ENCODE results near the gene TBR1. TPM values are rescaled to one million over a fixed set of nuclear protein-coding genes. Genes with fewer than 3 reads are reported as not detected.

Gene TBR1
- total and polyA plus RNA-seq, 2 donors (not counting 3 experiments of a cell fraction or from before 2014, with no cell fraction given), result 0.11 to 0.14 TPM

DNA sequence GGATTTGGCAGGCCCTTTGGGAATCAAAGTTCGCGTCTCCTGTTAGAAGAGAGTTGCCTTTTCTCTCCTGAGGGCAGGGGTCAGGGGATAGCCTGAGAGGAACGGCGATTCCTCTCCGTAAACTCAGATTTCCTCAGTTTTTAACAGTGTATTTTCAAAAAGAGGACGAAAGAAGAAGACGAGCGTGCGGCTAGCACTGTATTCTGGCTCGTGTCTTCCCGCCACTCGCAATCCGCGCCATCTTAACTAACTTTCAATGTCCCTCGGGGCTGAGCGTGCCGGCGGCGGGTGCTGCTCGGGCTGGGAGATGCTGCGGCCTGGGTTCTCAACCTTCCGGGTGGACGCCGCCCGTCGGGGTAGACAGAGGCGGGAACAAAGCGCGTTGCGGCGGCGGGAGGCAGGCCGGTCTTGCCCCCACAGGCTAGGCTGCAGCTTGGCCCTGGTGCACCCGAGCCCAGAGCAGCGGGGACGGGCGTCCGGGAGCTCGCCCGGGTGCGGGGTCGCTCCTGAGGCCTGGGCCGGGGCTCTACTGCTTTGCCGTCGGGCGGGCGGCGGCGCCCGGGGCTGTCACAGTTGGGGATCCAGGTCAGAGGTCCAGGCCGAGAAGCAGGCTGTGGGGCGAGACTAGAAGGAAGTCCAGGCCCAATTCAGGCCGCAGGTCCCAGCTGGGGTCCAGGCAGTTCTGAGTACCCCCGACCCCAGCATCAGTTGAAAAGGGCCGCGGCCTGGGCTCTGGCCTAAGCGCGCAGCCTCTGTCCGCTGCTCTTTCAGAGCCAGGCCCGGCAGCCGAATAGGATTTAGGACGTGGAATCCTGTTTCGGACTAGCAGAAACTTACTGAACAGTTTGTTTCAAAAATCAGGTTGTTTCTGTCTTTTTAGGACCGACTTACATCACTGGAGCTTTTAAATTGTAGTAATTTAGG lies 11.8 kb downstream of the TBR1 start:
- H3K27me3 ChIP-seq (ENCODE audit: control insufficient read depth in 2 of 2, insufficient read depth in 2 of 2, low read length in 2 of 2), result peaks cover 66 to 100% of the 10 kb centered on the region in 2 experiments
- no peaks in the 10 kb centered on the region for H3K36me3 ChIP-seq (ENCODE audit: control insufficient read depth in 2 of 2, extremely low read depth in 1 of 2, insufficient read depth in 2 of 2, low read length in 2 of 2)
- no peak overlapping the region for H3K4me3 ChIP-seq (replicated peaks in 1 of 3; ENCODE audit: insufficient read depth in 1 of 3, low read depth in 1 of 3, low read length in 3 of 3)
- POLR2A ChIA-PET, result interaction anchor here (0.7 kb wide), 1 partner anchor 14 kb away, joined by 3 read pairs; no protein-coding TSS in a partner anchor
- no peak for DNase-seq (ENCODE audit: low read depth, low spot score)
- no peak for FAIRE-seq
- H4K20me1 ChIP-seq (replicated peaks; ENCODE audit: control insufficient read depth, extremely low read depth, insufficient read depth, low read length), result no peaks in the 10 kb centered on the region
- H3K79me2 ChIP-seq (ENCODE audit: control insufficient read depth, insufficient read depth, low read length), result no peaks in the 10 kb centered on the region
- dilution Hi-C loops (cut with MboI; ENCODE audit: extremely low pct_ligation_motif_present, low sequenced_read_pairs) (no loop called here), intact Hi-C loops (cut with micrococcal nuclease) (loop anchor here (1.0 to 5.0 kb wide), 2 partner anchors 518 to 699 kb away; no protein-coding TSS in a partner anchor)
- CTCF ChIA-PET, result interaction anchor here (0.7 to 1.0 kb wide), 3 partner anchors 12 to 518 kb away, joined by 3 to 4 read pairs (median 4); partner anchors contain the start of gene TBR1
- H2AFZ ChIP-seq (ENCODE audit: low read depth, low read length), result no peak overlapping the region
- H3K9ac ChIP-seq (replicated peaks; ENCODE audit: extremely low read depth, insufficient read depth, low read length), result no peak overlapping the region
- peaks cover 5% of the 10 kb centered on the region for H3K4me1 ChIP-seq (ENCODE audit: control insufficient read depth, extremely low read depth, insufficient read depth, low read length)
- no TSS peak for BruUV-seq (replicated peaks)
- H3K9me1 ChIP-seq (replicated peaks; ENCODE audit: control insufficient read depth, extremely low read depth, insufficient read depth, low read length), result no peaks in the 10 kb centered on the region
- H3K27ac ChIP-seq (ENCODE audit: insufficient read depth, low read depth, low read length), result no peak overlapping the region
- H3K9me3 ChIP-seq (replicated peaks; ENCODE audit: control insufficient read depth, insufficient read depth, low read length), result no peaks in the 10 kb centered on the region
- TF ChIP-seq EZH2 (IDR thresholded peaks at IDR 0.05; ENCODE audit: borderline replicate concordance, low read depth, low read length, severe bottlenecking), result peak; percentile 99
- TF ChIP-seq JUN (IDR thresholded peaks at IDR 0.05; ENCODE audit: borderline replicate concordance, insufficient read depth, insufficient read length, low read depth), result no peak
- no peak overlapping the region for H3K4me2 ChIP-seq (ENCODE audit: insufficient read depth, low read length)

DNA sequence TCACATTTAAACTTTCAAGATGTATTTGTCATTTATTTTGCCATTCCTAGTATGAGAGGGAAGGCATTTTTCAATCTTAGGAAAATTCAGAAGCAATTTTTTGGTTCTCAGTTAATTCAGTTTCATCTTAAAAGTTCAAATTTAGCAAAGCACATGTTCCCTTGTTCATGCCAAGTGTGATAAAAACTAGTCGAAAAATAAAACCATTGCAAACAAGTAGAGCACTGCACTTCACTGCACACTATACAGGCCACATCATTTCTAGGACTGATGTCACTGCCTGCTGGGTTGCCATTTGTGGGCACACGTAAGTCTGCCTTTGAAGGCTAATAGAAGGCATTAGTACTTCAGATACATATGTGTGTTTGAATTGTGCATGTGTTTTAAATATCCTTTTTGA lies 14.3 kb downstream of the TBR1 start:
- CTCF ChIA-PET, result interaction anchor here (1.8 kb wide), 1 partner anchor 10 kb away, joined by 4 read pairs; no protein-coding TSS in a partner anchor
- no peak overlapping the region for H2AFZ ChIP-seq (ENCODE audit: low read depth, low read length)
- BruUV-seq (replicated peaks), result no TSS peak
- FAIRE-seq (no peak), DNase-seq (ENCODE audit: low read depth, low spot score) (no peak)
- no peaks in the 10 kb centered on the region for H3K9me3 ChIP-seq (replicated peaks; ENCODE audit: control insufficient read depth, insufficient read depth, low read length)
- no peaks in the 10 kb centered on the region for H3K79me2 ChIP-seq (ENCODE audit: control insufficient read depth, insufficient read depth, low read length)
- POLR2A ChIA-PET, result no interaction called here
- H3K4me3 ChIP-seq (replicated peaks in 1 of 3; ENCODE audit: insufficient read depth in 1 of 3, low read depth in 1 of 3, low read length in 3 of 3), result no peak overlapping the region
- H3K27me3 ChIP-seq (ENCODE audit: control insufficient read depth in 2 of 2, insufficient read depth in 2 of 2, low read length in 2 of 2), result peaks cover 55 to 93% of the 10 kb centered on the region in 2 experiments
- H3K36me3 ChIP-seq (ENCODE audit: control insufficient read depth in 2 of 2, extremely low read depth in 1 of 2, insufficient read depth in 2 of 2, low read length in 2 of 2), result no peaks in the 10 kb centered on the region
- TF ChIP-seq, protein P1, sequence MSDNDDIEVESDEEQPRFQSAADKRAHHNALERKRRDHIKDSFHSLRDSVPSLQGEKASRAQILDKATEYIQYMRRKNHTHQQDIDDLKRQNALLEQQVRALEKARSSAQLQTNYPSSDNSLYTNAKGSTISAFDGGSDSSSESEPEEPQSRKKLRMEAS (IDR thresholded peaks at IDR 0.05; ENCODE audit: insufficient read depth, insufficient read length), result no peak
- TF ChIP-seq POLR2A (IDR thresholded peaks at IDR 0.05; ENCODE audit: low read depth, low read length) (no peak), POLR2AphosphoS5 (IDR thresholded peaks at IDR 0.05; ENCODE audit: insufficient read depth, low read depth, low read length) (no peak), EZH2 (IDR thresholded peaks at IDR 0.05; ENCODE audit: borderline replicate concordance, low read depth, low read length, severe bottlenecking) (no peak), FOS (IDR thresholded peaks at IDR 0.05; ENCODE audit: borderline replicate concordance, insufficient read depth, low read length) (no peak), GATA2 (IDR thresholded peaks at IDR 0.05; ENCODE audit: insufficient read depth, insufficient read length, low read depth, low read length) (no peak), MYC (IDR thresholded peaks at IDR 0.05; ENCODE audit: low read depth, low read length) (no peak), JUN (IDR thresholded peaks at IDR 0.05; ENCODE audit: borderline replicate concordance, insufficient read depth, insufficient read length, low read depth) (no peak)
- TF ChIP-seq, protein P2, sequence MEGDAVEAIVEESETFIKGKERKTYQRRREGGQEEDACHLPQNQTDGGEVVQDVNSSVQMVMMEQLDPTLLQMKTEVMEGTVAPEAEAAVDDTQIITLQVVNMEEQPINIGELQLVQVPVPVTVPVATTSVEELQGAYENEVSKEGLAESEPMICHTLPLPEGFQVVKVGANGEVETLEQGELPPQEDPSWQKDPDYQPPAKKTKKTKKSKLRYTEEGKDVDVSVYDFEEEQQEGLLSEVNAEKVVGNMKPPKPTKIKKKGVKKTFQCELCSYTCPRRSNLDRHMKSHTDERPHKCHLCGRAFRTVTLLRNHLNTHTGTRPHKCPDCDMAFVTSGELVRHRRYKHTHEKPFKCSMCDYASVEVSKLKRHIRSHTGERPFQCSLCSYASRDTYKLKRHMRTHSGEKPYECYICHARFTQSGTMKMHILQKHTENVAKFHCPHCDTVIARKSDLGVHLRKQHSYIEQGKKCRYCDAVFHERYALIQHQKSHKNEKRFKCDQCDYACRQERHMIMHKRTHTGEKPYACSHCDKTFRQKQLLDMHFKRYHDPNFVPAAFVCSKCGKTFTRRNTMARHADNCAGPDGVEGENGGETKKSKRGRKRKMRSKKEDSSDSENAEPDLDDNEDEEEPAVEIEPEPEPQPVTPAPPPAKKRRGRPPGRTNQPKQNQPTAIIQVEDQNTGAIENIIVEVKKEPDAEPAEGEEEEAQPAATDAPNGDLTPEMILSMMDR (IDR thresholded peaks at IDR 0.05; ENCODE audit: extremely low read depth in 1 of 2, insufficient read depth in 1 of 2, low read depth in 1 of 2, low read length in 2 of 2), result no peak
- H3K9me1 ChIP-seq (replicated peaks; ENCODE audit: control insufficient read depth, extremely low read depth, insufficient read depth, low read length), result no peaks in the 10 kb centered on the region
- no peak overlapping the region for H3K9ac ChIP-seq (replicated peaks; ENCODE audit: extremely low read depth, insufficient read depth, low read length)
- H3K27ac ChIP-seq (ENCODE audit: insufficient read depth, low read depth, low read length), result no peak overlapping the region
- H4K20me1 ChIP-seq (replicated peaks; ENCODE audit: control insufficient read depth, extremely low read depth, insufficient read depth, low read length), result no peaks in the 10 kb centered on the region
- intact Hi-C loops (cut with micrococcal nuclease) (no loop called here), dilution Hi-C loops (cut with MboI; ENCODE audit: extremely low pct_ligation_motif_present, low sequenced_read_pairs) (no loop called here)
- no peak overlapping the region for H3K4me2 ChIP-seq (ENCODE audit: insufficient read depth, low read length)
- no peaks in the 10 kb centered on the region for H3K4me1 ChIP-seq (ENCODE audit: control insufficient read depth, extremely low read depth, insufficient read depth, low read length)

Measured in endothelial cell of umbilical vein (primary cell).